Measurements from ENCODE around the gene NR1D1. TPM values are rescaled to one million over a fixed set of nuclear protein-coding genes. Genes with fewer than 3 reads are reported as not detected.
A peak's percentile ranks its signal among the peaks of the same experiment; 100 is the strongest.

The NR1D1 gene
- total RNA-seq, 1 experiment from 2014 or later: 8.8 TPM

GRCh38 chr17:40072735-40073346 is 27.5 kb downstream of the NR1D1 start:
- ChIA-PET POLR2A (interaction anchor here (0.8 kb wide), 1 partner anchor 28 kb away, joined by 3 read pairs; the partner anchor contains the start of gene NR1D1), CTCF (interaction anchor here (0.5 kb wide), 1 partner anchor 30 kb away, joined by 3 read pairs; no protein-coding TSS in a partner anchor)
- H3K27me3 ChIP-seq (ENCODE audit: control insufficient read depth, insufficient read depth, low read length): no peaks in the 10 kb centered on the region
- ATAC-seq: no peak
- no peak for DNase-seq (ENCODE audit: low read depth, low spot score)
- TF ChIP-seq POLR2AphosphoS5 (IDR thresholded peaks at IDR 0.05; ENCODE audit: low read depth, low read length) (no peak), SIN3A (IDR thresholded peaks at IDR 0.05; ENCODE audit: borderline replicate concordance, insufficient read depth, low read depth, low read length) (no peak), TCF7L2 (IDR thresholded peaks at IDR 0.05; ENCODE audit: low read depth, low read length) (no peak)
- TF ChIP-seq, protein P1, sequence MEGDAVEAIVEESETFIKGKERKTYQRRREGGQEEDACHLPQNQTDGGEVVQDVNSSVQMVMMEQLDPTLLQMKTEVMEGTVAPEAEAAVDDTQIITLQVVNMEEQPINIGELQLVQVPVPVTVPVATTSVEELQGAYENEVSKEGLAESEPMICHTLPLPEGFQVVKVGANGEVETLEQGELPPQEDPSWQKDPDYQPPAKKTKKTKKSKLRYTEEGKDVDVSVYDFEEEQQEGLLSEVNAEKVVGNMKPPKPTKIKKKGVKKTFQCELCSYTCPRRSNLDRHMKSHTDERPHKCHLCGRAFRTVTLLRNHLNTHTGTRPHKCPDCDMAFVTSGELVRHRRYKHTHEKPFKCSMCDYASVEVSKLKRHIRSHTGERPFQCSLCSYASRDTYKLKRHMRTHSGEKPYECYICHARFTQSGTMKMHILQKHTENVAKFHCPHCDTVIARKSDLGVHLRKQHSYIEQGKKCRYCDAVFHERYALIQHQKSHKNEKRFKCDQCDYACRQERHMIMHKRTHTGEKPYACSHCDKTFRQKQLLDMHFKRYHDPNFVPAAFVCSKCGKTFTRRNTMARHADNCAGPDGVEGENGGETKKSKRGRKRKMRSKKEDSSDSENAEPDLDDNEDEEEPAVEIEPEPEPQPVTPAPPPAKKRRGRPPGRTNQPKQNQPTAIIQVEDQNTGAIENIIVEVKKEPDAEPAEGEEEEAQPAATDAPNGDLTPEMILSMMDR (IDR thresholded peaks at IDR 0.05): no peak
- TF ChIP-seq, protein P2, sequence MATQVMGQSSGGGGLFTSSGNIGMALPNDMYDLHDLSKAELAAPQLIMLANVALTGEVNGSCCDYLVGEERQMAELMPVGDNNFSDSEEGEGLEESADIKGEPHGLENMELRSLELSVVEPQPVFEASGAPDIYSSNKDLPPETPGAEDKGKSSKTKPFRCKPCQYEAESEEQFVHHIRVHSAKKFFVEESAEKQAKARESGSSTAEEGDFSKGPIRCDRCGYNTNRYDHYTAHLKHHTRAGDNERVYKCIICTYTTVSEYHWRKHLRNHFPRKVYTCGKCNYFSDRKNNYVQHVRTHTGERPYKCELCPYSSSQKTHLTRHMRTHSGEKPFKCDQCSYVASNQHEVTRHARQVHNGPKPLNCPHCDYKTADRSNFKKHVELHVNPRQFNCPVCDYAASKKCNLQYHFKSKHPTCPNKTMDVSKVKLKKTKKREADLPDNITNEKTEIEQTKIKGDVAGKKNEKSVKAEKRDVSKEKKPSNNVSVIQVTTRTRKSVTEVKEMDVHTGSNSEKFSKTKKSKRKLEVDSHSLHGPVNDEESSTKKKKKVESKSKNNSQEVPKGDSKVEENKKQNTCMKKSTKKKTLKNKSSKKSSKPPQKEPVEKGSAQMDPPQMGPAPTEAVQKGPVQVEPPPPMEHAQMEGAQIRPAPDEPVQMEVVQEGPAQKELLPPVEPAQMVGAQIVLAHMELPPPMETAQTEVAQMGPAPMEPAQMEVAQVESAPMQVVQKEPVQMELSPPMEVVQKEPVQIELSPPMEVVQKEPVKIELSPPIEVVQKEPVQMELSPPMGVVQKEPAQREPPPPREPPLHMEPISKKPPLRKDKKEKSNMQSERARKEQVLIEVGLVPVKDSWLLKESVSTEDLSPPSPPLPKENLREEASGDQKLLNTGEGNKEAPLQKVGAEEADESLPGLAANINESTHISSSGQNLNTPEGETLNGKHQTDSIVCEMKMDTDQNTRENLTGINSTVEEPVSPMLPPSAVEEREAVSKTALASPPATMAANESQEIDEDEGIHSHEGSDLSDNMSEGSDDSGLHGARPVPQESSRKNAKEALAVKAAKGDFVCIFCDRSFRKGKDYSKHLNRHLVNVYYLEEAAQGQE (IDR thresholded peaks at IDR 0.05; ENCODE audit: insufficient read depth in 1 of 2, low read depth in 2 of 2, low read length in 1 of 2): no peak
- in situ Hi-C loops (cut with HindIII; ENCODE audit: low pct_unique_long_range_greater_than_20kb, low sequenced_read_pairs) (no loop called here), intact Hi-C loops (cut with micrococcal nuclease; ENCODE audit: unreplicated experiment) (no loop called here)
- BruUV-seq (replicated peaks): no TSS peak
- no peaks in the 10 kb centered on the region for H3K9me3 ChIP-seq (ENCODE audit: control insufficient read depth, insufficient read depth, low read depth, low read length)
- H3K4me3 ChIP-seq (ENCODE audit: low read depth in 2 of 2, low read length in 2 of 2): no peak overlapping the region
- peak overlapping the region; percentile 85; the same call in 1 of the 2 replicates for H3K27ac ChIP-seq (ENCODE audit: low read length)
- peaks cover 69% of the 10 kb centered on the region for H3K4me1 ChIP-seq (ENCODE audit: control insufficient read depth, insufficient read depth, low read length)
- no peaks in the 10 kb centered on the region for H3K36me3 ChIP-seq (ENCODE audit: control insufficient read depth, insufficient read depth, low read length)

DNA sequence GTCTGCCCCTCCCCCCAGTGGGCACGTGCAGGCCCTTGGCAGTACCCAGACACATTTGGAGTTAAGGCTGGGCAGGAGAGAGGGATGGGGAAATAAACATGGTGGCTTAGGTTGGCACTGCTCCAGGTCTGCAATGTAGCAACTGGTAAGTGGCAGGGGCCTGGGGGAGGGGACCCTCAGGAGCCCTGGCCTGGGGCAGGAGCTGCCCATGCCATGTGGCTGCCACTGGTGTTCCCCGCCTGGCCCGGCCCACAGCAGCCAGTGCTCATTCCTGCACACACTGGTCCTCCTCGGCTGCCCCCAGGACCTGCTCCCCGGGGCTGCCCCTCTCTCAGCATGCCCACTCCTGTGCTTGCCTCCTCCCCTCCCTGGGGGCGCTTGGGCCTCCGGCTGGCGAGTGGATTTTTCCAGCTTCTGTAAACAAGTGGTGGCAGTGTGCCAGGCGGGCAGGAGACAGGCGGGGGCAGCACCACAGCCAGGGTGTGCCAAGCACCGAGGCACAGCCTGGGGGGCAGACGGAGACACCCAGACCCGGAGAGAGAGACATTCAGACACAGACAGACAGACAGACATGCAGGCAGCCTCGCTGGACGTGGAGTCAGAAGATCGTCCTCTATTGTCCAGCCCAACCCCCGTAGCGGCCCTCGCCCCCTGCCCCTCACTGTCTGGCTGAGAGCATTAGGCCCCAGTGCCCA is 28.2 kb downstream of the NR1D1 start:
- Histone ChIP-seq H3K27ac (ENCODE audit: low read length) (peak overlapping the region; percentile 85), H3K36me3 (ENCODE audit: control insufficient read depth, insufficient read depth, low read length) (no peaks in the 10 kb centered on the region), H3K27me3 (ENCODE audit: control insufficient read depth, insufficient read depth, low read length) (no peaks in the 10 kb centered on the region), H3K4me1 (ENCODE audit: control insufficient read depth, insufficient read depth, low read length) (peaks cover 69% of the 10 kb centered on the region), H3K4me3 (ENCODE audit: low read depth in 2 of 2, low read length in 2 of 2) (peak overlapping the region in 1 of 2 experiments; percentile 9; a peak in 1 of 4 replicates), H3K9me3 (ENCODE audit: control insufficient read depth, insufficient read depth, low read depth, low read length) (no peaks in the 10 kb centered on the region)
- BruUV-seq (replicated peaks): no TSS peak
- intact Hi-C loops (cut with micrococcal nuclease; ENCODE audit: unreplicated experiment): no loop called here
- TF ChIP-seq TCF7L2 (IDR thresholded peaks at IDR 0.05; ENCODE audit: low read depth, low read length) (no peak), POLR2AphosphoS5 (IDR thresholded peaks at IDR 0.05; ENCODE audit: low read depth, low read length) (no peak), SIN3A (IDR thresholded peaks at IDR 0.05; ENCODE audit: borderline replicate concordance, insufficient read depth, low read depth, low read length) (no peak)
- TF ChIP-seq, protein P2 (IDR thresholded peaks at IDR 0.05; ENCODE audit: insufficient read depth in 1 of 2, low read depth in 2 of 2, low read length in 1 of 2): no peak
- TF ChIP-seq, protein P1 (IDR thresholded peaks at IDR 0.05): no peak
- ATAC-seq: peak; percentile 11
- ChIA-PET POLR2A (no interaction called here), CTCF (no interaction called here)
- in situ Hi-C loops (cut with HindIII; ENCODE audit: low pct_unique_long_range_greater_than_20kb, low sequenced_read_pairs): no loop called here
- no peak for DNase-seq (ENCODE audit: low read depth, low spot score)
